HepG2 (cell line): ENCODE measurements around the gene GNMT. TPM values are rescaled to one million over a fixed set of nuclear protein-coding genes. Genes with fewer than 3 reads are reported as not detected.
A peak's percentile ranks its signal among the peaks of the same experiment; 100 is the strongest.

Experiments used
- AGO1 ChIP-seq: fragments of 200-400 bp; formaldehyde crosslinking; IDR thresholded peaks from 2 replicates; pipeline ENCODE4 v1.6.1; 2017; ENCODE audit warnings: mild to moderate bottlenecking, low read depth, low read length, moderate library complexity; ENCODE audit not compliant: poor library complexity, severe bottlenecking
- AKAP8 ChIP-seq: sonication (generic); formaldehyde crosslinking; IDR thresholded peaks from 2 replicates; pipeline ENCODE4 v1.5.1; 2020; ENCODE audit warnings: mild to moderate bottlenecking, missing genetic modification reagents
- CBFB ChIP-seq: sonication (generic); formaldehyde crosslinking; IDR thresholded peaks from 2 replicates; pipeline ENCODE4 v1.4.0; 2020; ENCODE audit warnings: missing genetic modification reagents
- CEBPZ ChIP-seq: IDR thresholded peaks from 2 replicates; pipeline ENCODE4 v1.6.1; 2012; ENCODE audit warnings: low read length, improper control_type of control experiment
- EHMT2 ChIP-seq: fragments of 200-600 bp; sonication (generic); IDR thresholded peaks from 2 replicates; pipeline ENCODE4 v1.7.0; 2017; ENCODE audit warnings: antibody characterized with exemption, low read depth, low read length, borderline replicate concordance
- HDAC1 ChIP-seq: sonication (generic); formaldehyde crosslinking; IDR thresholded peaks from 2 replicates; pipeline ENCODE4 v1.5.1; 2020; ENCODE audit warnings: mild to moderate bottlenecking, missing genetic modification reagents
- KLF16 ChIP-seq, 2 experiments: sonication (generic) in 1 of 2; formaldehyde crosslinking in 1 of 2; IDR thresholded peaks; 2 replicates each; pipeline versions ENCODE4 v1.6.1 to v1.8.0; 2016 to 2023; ENCODE audit warnings: missing genetic modification reagents in 2 of 2, missing compliant biosample characterization in 1 of 2
- KMT2B ChIP-seq: IDR thresholded peaks from 2 replicates; pipeline ENCODE4 v1.6.1; 2016; ENCODE audit warnings: missing genetic modification reagents, missing compliant biosample characterization
- SP4 ChIP-seq: sonication (generic); formaldehyde crosslinking; IDR thresholded peaks from 2 replicates; pipeline ENCODE4 v1.8.1; 2023; ENCODE audit warnings: mild to moderate bottlenecking, missing genetic modification reagents
- TEAD2 ChIP-seq: sonication (generic); formaldehyde crosslinking; IDR thresholded peaks from 2 replicates; pipeline ENCODE4 v1.9.0; 2021; ENCODE audit warnings: missing genetic modification reagents
- ZNF138 ChIP-seq: sonication (generic); formaldehyde crosslinking; IDR thresholded peaks from 2 replicates; pipeline ENCODE4 v1.5.0; 2020; ENCODE audit warnings: mild to moderate bottlenecking, low read depth, missing genetic modification reagents
- ZNF205 ChIP-seq: IDR thresholded peaks from 2 replicates; pipeline ENCODE4 v1.6.1; 2018; ENCODE audit warnings: missing biosample characterization, missing genetic modification reagents
- ZNF224 ChIP-seq: sonication (generic); formaldehyde crosslinking; IDR thresholded peaks from 2 replicates; pipeline ENCODE4 v1.5.0; 2020; ENCODE audit warnings: mild to moderate bottlenecking, missing genetic modification reagents
- ZNF274 ChIP-seq: sonication (generic); formaldehyde crosslinking; IDR thresholded peaks from 2 replicates; pipeline ENCODE4 v1.5.1; 2020; ENCODE audit warnings: mild to moderate bottlenecking, missing genetic modification reagents
- ZNF331 ChIP-seq: sonication (generic); formaldehyde crosslinking; IDR thresholded peaks from 2 replicates; pipeline ENCODE4 v1.4.0; 2020; ENCODE audit warnings: missing genetic modification reagents
- ZNF674 ChIP-seq: sonication (generic); formaldehyde crosslinking; IDR thresholded peaks from 2 replicates; pipeline ENCODE4 v1.5.0; 2020; ENCODE audit warnings: low read depth, mild to moderate bottlenecking, missing genetic modification reagents
- polyA plus RNA-seq, 8 experiments: library from polyadenylated mRNA; depleted of rRNA in 3 of 8; stranded (reverse) in 7 of 8; unstranded in 1 of 8; fragments of >200 nt; fragmentation: Illumina TruSeq in 4 of 8; extraction: Trizol in 4 of 8; gene quantifications; 2 replicates each; pipeline versions ENCODE4 v1.2.1 to v1.2.3, GENCODE V29; 2011 to 2016; ENCODE audit warnings: low read depth in 4 of 8, missing spikeins in 1 of 8, mixed read lengths in 1 of 8; ENCODE audit not compliant: insufficient read depth in 1 of 8
- total RNA-seq, 5 experiments: library from RNA; depleted of rRNA; stranded (reverse); fragments of >200 nt; fragmentation: Illumina TruSeq; extraction: Trizol; gene quantifications; 2 replicates each; pipeline ENCODE4 v1.2.3, GENCODE V29; 2016; ENCODE audit warnings: low read depth in 1 of 5
- TF ChIP-seq, protein P1 (sequence below): sonication (generic); formaldehyde crosslinking; IDR thresholded peaks from 2 replicates; pipeline ENCODE4 v1.4.0; 2020; ENCODE audit warnings: mild to moderate bottlenecking, low read depth, missing genetic modification reagents
- TF ChIP-seq, protein P2 (sequence below): sonication (generic); formaldehyde crosslinking; IDR thresholded peaks from 2 replicates; pipeline ENCODE4 v1.9.0; 2021; ENCODE audit warnings: mild to moderate bottlenecking, missing genetic modification reagents

Gene GNMT
- total and polyA plus RNA-seq, 2 of the 13 experiments (the other 11 are each of a cell fraction or from before 2014, with no cell fraction given) = 2.8 to 7.0 TPM

GRCh38 chr6:42928986-42929820, 31.4 kb upstream of the GNMT start, which contains the start of gene CNPY3 (continued):
- TF ChIP-seq AKAP8 (CRISPR knock-in tag) (no peak), ZNF138 (CRISPR knock-in tag) (peak; percentile 88; the same call in 1 of the 2 replicates), TEAD2 (no peak; the same call in 1 of the 2 replicates), ZNF674 (CRISPR knock-in tag) (no peak), HDAC1 (CRISPR knock-in tag) (peak; percentile 96), ZNF331 (CRISPR knock-in tag) (peak; percentile 93), ZNF205 (peak; percentile 85; the same call in 1 of the 2 replicates), EHMT2 (no peak; the same call in 1 of the 2 replicates), AGO1 (peak; percentile 59), CBFB (CRISPR knock-in tag) (peak; percentile 91), SP4 (CRISPR knock-in tag) (peak; percentile 97), KLF16 (CRISPR knock-in tag; IDR thresholded peaks at IDR 0.05) (peak in 1 of 2 experiments; percentile 98; a peak in 2 of 4 replicates), KMT2B (CRISPR knock-in tag) (peak; percentile 95), ZNF274 (CRISPR knock-in tag) (peak; percentile 98), CEBPZ (no peak), ZNF224 (CRISPR knock-in tag) (peak; percentile 98)
- TF ChIP-seq, protein P1, sequence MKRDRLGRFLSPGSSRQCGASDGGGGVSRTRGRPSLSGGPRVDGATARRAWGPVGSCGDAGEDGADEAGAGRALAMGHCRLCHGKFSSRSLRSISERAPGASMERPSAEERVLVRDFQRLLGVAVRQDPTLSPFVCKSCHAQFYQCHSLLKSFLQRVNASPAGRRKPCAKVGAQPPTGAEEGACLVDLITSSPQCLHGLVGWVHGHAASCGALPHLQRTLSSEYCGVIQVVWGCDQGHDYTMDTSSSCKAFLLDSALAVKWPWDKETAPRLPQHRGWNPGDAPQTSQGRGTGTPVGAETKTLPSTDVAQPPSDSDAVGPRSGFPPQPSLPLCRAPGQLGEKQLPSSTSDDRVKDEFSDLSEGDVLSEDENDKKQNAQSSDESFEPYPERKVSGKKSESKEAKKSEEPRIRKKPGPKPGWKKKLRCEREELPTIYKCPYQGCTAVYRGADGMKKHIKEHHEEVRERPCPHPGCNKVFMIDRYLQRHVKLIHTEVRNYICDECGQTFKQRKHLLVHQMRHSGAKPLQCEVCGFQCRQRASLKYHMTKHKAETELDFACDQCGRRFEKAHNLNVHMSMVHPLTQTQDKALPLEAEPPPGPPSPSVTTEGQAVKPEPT (CRISPR knock-in tag) = peak; percentile 98
- TF ChIP-seq, protein P2, sequence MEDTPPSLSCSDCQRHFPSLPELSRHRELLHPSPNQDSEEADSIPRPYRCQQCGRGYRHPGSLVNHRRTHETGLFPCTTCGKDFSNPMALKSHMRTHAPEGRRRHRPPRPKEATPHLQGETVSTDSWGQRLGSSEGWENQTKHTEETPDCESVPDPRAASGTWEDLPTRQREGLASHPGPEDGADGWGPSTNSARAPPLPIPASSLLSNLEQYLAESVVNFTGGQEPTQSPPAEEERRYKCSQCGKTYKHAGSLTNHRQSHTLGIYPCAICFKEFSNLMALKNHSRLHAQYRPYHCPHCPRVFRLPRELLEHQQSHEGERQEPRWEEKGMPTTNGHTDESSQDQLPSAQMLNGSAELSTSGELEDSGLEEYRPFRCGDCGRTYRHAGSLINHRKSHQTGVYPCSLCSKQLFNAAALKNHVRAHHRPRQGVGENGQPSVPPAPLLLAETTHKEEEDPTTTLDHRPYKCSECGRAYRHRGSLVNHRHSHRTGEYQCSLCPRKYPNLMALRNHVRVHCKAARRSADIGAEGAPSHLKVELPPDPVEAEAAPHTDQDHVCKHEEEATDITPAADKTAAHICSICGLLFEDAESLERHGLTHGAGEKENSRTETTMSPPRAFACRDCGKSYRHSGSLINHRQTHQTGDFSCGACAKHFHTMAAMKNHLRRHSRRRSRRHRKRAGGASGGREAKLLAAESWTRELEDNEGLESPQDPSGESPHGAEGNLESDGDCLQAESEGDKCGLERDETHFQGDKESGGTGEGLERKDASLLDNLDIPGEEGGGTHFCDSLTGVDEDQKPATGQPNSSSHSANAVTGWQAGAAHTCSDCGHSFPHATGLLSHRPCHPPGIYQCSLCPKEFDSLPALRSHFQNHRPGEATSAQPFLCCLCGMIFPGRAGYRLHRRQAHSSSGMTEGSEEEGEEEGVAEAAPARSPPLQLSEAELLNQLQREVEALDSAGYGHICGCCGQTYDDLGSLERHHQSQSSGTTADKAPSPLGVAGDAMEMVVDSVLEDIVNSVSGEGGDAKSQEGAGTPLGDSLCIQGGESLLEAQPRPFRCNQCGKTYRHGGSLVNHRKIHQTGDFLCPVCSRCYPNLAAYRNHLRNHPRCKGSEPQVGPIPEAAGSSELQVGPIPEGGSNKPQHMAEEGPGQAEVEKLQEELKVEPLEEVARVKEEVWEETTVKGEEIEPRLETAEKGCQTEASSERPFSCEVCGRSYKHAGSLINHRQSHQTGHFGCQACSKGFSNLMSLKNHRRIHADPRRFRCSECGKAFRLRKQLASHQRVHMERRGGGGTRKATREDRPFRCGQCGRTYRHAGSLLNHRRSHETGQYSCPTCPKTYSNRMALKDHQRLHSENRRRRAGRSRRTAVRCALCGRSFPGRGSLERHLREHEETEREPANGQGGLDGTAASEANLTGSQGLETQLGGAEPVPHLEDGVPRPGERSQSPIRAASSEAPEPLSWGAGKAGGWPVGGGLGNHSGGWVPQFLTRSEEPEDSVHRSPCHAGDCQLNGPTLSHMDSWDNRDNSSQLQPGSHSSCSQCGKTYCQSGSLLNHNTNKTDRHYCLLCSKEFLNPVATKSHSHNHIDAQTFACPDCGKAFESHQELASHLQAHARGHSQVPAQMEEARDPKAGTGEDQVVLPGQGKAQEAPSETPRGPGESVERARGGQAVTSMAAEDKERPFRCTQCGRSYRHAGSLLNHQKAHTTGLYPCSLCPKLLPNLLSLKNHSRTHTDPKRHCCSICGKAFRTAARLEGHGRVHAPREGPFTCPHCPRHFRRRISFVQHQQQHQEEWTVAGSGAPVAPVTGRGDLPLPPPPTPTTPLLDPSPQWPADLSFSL (CRISPR knock-in tag) = no peak
